HG03064 (cell line): ENCODE measurements around the gene ENGASE.

Experiments
- ATAC-seq: cut with Tn5 transposase; IDR thresholded peaks from one replicate; pipeline ENCODE4 v1.9.1; 2021; ENCODE audit warnings: low read depth; ENCODE audit not compliant: unreplicated experiment

Gene ENGASE

GRCh38 chr17:79038545-79039135 lies 36.0 kb upstream of the ENGASE start:
- ATAC-seq, result no peak

GRCh38 chr17:79039171-79039570 lies 35.5 kb upstream of the ENGASE start:
- no peak for ATAC-seq

GRCh38 chr17:79039886-79040285 lies 34.7 kb upstream of the ENGASE start:
- no peak for ATAC-seq

- ATAC-seq, result no peak
These were observed 33.5 kb upstream of the ENGASE start for GRCh38 chr17:79041041-79041570.

GRCh38 chr17:79041723-79042420 lies 32.8 kb upstream of the ENGASE start:
- no peak for ATAC-seq

GRCh38 chr17:79042421-79043190 lies 32.0 kb upstream of the ENGASE start:
- no peak for ATAC-seq

- no peak for ATAC-seq
These were observed 31.3 kb upstream of the ENGASE start for GRCh38 chr17:79043191-79043930.

- no peak for ATAC-seq
These were observed 30.7 kb upstream of the ENGASE start for GRCh38 chr17:79043931-79044320.

GRCh38 chr17:79044462-79044861 lies 30.2 kb upstream of the ENGASE start:
- ATAC-seq, result no peak

GRCh38 chr17:79045001-79045729 lies 29.5 kb upstream of the ENGASE start:
- no peak for ATAC-seq

GRCh38 chr17:79045842-79046196 lies 28.8 kb upstream of the ENGASE start:
- ATAC-seq, result no peak

- no peak for ATAC-seq
These were observed 28.3 kb upstream of the ENGASE start for GRCh38 chr17:79046197-79046915.

- no peak for ATAC-seq
These were observed 27.7 kb upstream of the ENGASE start for GRCh38 chr17:79046916-79047280.

GRCh38 chr17:79047291-79047920 lies 27.2 kb upstream of the ENGASE start:
- no peak for ATAC-seq

- no peak for ATAC-seq
These were observed 26.4 kb upstream of the ENGASE start for GRCh38 chr17:79047923-79048825.

GRCh38 chr17:79048826-79049755 lies 25.5 kb upstream of the ENGASE start:
- ATAC-seq, result no peak

GRCh38 chr17:79049821-79050220 lies 24.8 kb upstream of the ENGASE start:
- no peak for ATAC-seq
